Naive B cell (primary cell): ENCODE results near the gene KDR. TPM values are rescaled to one million over a fixed set of nuclear protein-coding genes. Genes with fewer than 3 reads are reported as not detected.

Experiments used
- ATAC-seq, 2 donors: fragments of 150-1000 bp; cut with Tn5 transposase; 2 replicates each; pipeline ENCODE4 v1.10.0; 2021; ENCODE audit warnings: low read depth in 2 of 2, mild to moderate bottlenecking in 2 of 2, moderate library complexity in 2 of 2
- DNase-seq: peaks from one replicate; pipeline ENCODE4 v3.0.0; 2022
- H3K27ac Mint-ChIP-seq, 6 donors: one replicate each; pipeline ENCODE4 v1.8.0; 2020 to 2022; ENCODE audit warnings: mild to moderate bottlenecking in 6 of 6, mixed read lengths in 6 of 6, moderate library complexity in 5 of 6, inconsistent platforms in 2 of 6
- H3K27me3 Mint-ChIP-seq, 3 donors: one replicate each; pipeline ENCODE4 v1.8.0; 2021 to 2022; ENCODE audit warnings: mixed read lengths in 3 of 3, mild to moderate bottlenecking in 1 of 3
- H3K36me3 Mint-ChIP-seq, 2 donors: one replicate each; pipeline ENCODE4 v1.8.0; 2020 to 2022; ENCODE audit warnings: mixed read lengths in 2 of 2, inconsistent platforms in 1 of 2, mild to moderate bottlenecking in 1 of 2
- H3K4me1 Mint-ChIP-seq, 3 donors: one replicate each; pipeline ENCODE4 v1.8.0; 2020 to 2022; ENCODE audit warnings: mixed read lengths in 3 of 3, inconsistent platforms in 1 of 3, mild to moderate bottlenecking in 1 of 3, moderate library complexity in 1 of 3
- H3K4me3 Mint-ChIP-seq, 8 donors: one replicate each; pipeline ENCODE4 v1.8.0; 2020 to 2022; ENCODE audit warnings: mild to moderate bottlenecking in 8 of 8, mixed read lengths in 8 of 8, moderate library complexity in 8 of 8, inconsistent platforms in 2 of 8
- H3K9me3 Mint-ChIP-seq, 7 donors: one replicate each; pipeline ENCODE4 v1.8.0; 2020 to 2022; ENCODE audit warnings: mixed read lengths in 7 of 7, mild to moderate bottlenecking in 5 of 7, inconsistent platforms in 2 of 7, moderate library complexity in 1 of 7
- polyA plus RNA-seq, 6 donors: library from polyadenylated mRNA; unstranded; fragments of 300-500 nt; fragmentation: Illumina TruSeq; gene quantifications; one replicate each; pipeline ENCODE4 v1.2.3, GENCODE V29; 2021; ENCODE audit warnings: low read depth in 6 of 6

The KDR gene
- polyA plus RNA-seq, 6 donors from 2014 or later: not detected

- DNase-seq: no peak
- H3K27ac Mint-ChIP-seq: no peak overlapping the region
These were observed 7.9 kb downstream of the KDR start for GRCh38 chr4:55117511-55117910.

GRCh38 chr4:55116450-55116849 is 8.9 kb downstream of the KDR start:
- Mint-ChIP-seq H3K4me1 (no peaks in the 10 kb centered on the region), H3K27me3 (peaks cover 0 to 8% (median 0%) of the 10 kb centered on the region in 3 donors), H3K27ac (no peak overlapping the region), H3K4me3 (no peak overlapping the region), H3K36me3 (no peaks in the 10 kb centered on the region), H3K9me3 (peaks cover 0 to 5% (median 0%) of the 10 kb centered on the region in 7 donors)
- no peak for ATAC-seq
- no peak for DNase-seq

More at GRCh38 chr4:55117511-55117910, 7.9 kb downstream of the KDR start:
- no peak overlapping the region for H3K4me3 Mint-ChIP-seq
- ATAC-seq: no peak
- peaks cover 0 to 15% (median 0%) of the 10 kb centered on the region in 3 donors for H3K27me3 Mint-ChIP-seq
- H3K9me3 Mint-ChIP-seq: peaks cover 0 to 5% (median 0%) of the 10 kb centered on the region in 7 donors
- no peaks in the 10 kb centered on the region for H3K4me1 Mint-ChIP-seq
- H3K36me3 Mint-ChIP-seq: no peaks in the 10 kb centered on the region

- no peak overlapping the region for H3K4me3 Mint-ChIP-seq
- H3K27me3 Mint-ChIP-seq: no peaks in the 10 kb centered on the region
- ATAC-seq: no peak
- peaks cover 0 to 5% (median 0%) of the 10 kb centered on the region in 7 donors for H3K9me3 Mint-ChIP-seq
- H3K4me1 Mint-ChIP-seq: no peaks in the 10 kb centered on the region
- no peak overlapping the region for H3K27ac Mint-ChIP-seq
- no peak for DNase-seq
- H3K36me3 Mint-ChIP-seq: no peaks in the 10 kb centered on the region
These were observed 13.8 kb downstream of the KDR start for GRCh38 chr4:55111601-55112000.

GRCh38 chr4:55110131-55110530 is 15.3 kb downstream of the KDR start:
- no peak for ATAC-seq
- Mint-ChIP-seq H3K9me3 (peaks cover 0 to 4% (median 0%) of the 10 kb centered on the region in 7 donors), H3K27ac (no peak overlapping the region), H3K4me3 (no peak overlapping the region), H3K27me3 (no peaks in the 10 kb centered on the region), H3K4me1 (no peaks in the 10 kb centered on the region), H3K36me3 (no peaks in the 10 kb centered on the region)
- no peak for DNase-seq

- Mint-ChIP-seq H3K36me3 (no peaks in the 10 kb centered on the region), H3K4me3 (no peak overlapping the region), H3K27me3 (peaks cover 0 to 4% (median 0%) of the 10 kb centered on the region in 3 donors), H3K4me1 (no peaks in the 10 kb centered on the region), H3K9me3 (peaks cover 0 to 3% (median 0%) of the 10 kb centered on the region in 7 donors), H3K27ac (peak overlapping the region in 1 of 6 donors; percentile 10)
- ATAC-seq (no peak), DNase-seq (no peak)
These were observed 18.3 kb downstream of the KDR start for GRCh38 chr4:55107054-55107453.

- Mint-ChIP-seq H3K27me3 (peaks cover 0 to 4% (median 0%) of the 10 kb centered on the region in 3 donors), H3K36me3 (no peaks in the 10 kb centered on the region), H3K9me3 (peaks cover 0 to 3% (median 0%) of the 10 kb centered on the region in 7 donors), H3K4me1 (no peaks in the 10 kb centered on the region), H3K4me3 (no peak overlapping the region), H3K27ac (no peak overlapping the region)
- DNase-seq (no peak), ATAC-seq (no peak)
These were observed 22.2 kb downstream of the KDR start for GRCh38 chr4:55103224-55103623.

- no peak overlapping the region for H3K27ac Mint-ChIP-seq
- peaks cover 0 to 4% (median 0%) of the 10 kb centered on the region in 3 donors for H3K27me3 Mint-ChIP-seq
- H3K4me3 Mint-ChIP-seq: no peak overlapping the region
These were observed 25.6 kb downstream of the KDR start for GRCh38 chr4:55099816-55100215.

GRCh38 chr4:55098456-55099204 is 26.8 kb downstream of the KDR start:
- ATAC-seq (no peak), DNase-seq (no peak)
- no peaks in the 10 kb centered on the region for H3K36me3 Mint-ChIP-seq
- H3K27me3 Mint-ChIP-seq: no peaks in the 10 kb centered on the region
- no peaks in the 10 kb centered on the region for H3K9me3 Mint-ChIP-seq
- H3K27ac Mint-ChIP-seq: no peak overlapping the region
- no peaks in the 10 kb centered on the region for H3K4me1 Mint-ChIP-seq
- no peak overlapping the region for H3K4me3 Mint-ChIP-seq

More at GRCh38 chr4:55099816-55100215, 25.6 kb downstream of the KDR start:
- no peaks in the 10 kb centered on the region for H3K9me3 Mint-ChIP-seq
- no peaks in the 10 kb centered on the region for H3K4me1 Mint-ChIP-seq
- ATAC-seq (no peak), DNase-seq (no peak)
- H3K36me3 Mint-ChIP-seq: no peaks in the 10 kb centered on the region

GRCh38 chr4:55096619-55097018 is 28.8 kb downstream of the KDR start:
- Mint-ChIP-seq H3K27ac (no peak overlapping the region), H3K36me3 (no peaks in the 10 kb centered on the region), H3K4me1 (no peaks in the 10 kb centered on the region)

GRCh38 chr4:55096045-55096444 is 29.4 kb downstream of the KDR start:
- DNase-seq (no peak), ATAC-seq (no peak)
- peaks cover 0 to 4% (median 0%) of the 10 kb centered on the region in 7 donors for H3K9me3 Mint-ChIP-seq
- no peaks in the 10 kb centered on the region for H3K27me3 Mint-ChIP-seq
- H3K4me3 Mint-ChIP-seq: no peak overlapping the region
- no peak overlapping the region for H3K27ac Mint-ChIP-seq
- no peaks in the 10 kb centered on the region for H3K36me3 Mint-ChIP-seq
- no peaks in the 10 kb centered on the region for H3K4me1 Mint-ChIP-seq

More at GRCh38 chr4:55096619-55097018, 28.8 kb downstream of the KDR start:
- no peak for DNase-seq
- no peaks in the 10 kb centered on the region for H3K27me3 Mint-ChIP-seq
- H3K4me3 Mint-ChIP-seq: no peak overlapping the region
- ATAC-seq: no peak
- peaks cover 0 to 4% (median 0%) of the 10 kb centered on the region in 7 donors for H3K9me3 Mint-ChIP-seq

- DNase-seq: no peak
- no peak overlapping the region for H3K4me3 Mint-ChIP-seq
- no peak overlapping the region for H3K27ac Mint-ChIP-seq
- no peak for ATAC-seq
- no peaks in the 10 kb centered on the region for H3K36me3 Mint-ChIP-seq
- peaks cover 0 to 4% (median 0%) of the 10 kb centered on the region in 7 donors for H3K9me3 Mint-ChIP-seq
- no peaks in the 10 kb centered on the region for H3K27me3 Mint-ChIP-seq
- H3K4me1 Mint-ChIP-seq: no peaks in the 10 kb centered on the region
These were observed 32.9 kb downstream of the KDR start for GRCh38 chr4:55092504-55092903.

GRCh38 chr4:55089916-55090315 is 35.5 kb downstream of the KDR start:
- no peak overlapping the region for H3K4me3 Mint-ChIP-seq

GRCh38 chr4:55087913-55088260 is 37.5 kb downstream of the KDR start:
- no peak overlapping the region for H3K4me3 Mint-ChIP-seq
- H3K4me1 Mint-ChIP-seq: no peaks in the 10 kb centered on the region
- ATAC-seq (no peak), DNase-seq (no peak)
- no peaks in the 10 kb centered on the region for H3K36me3 Mint-ChIP-seq
- peaks cover 0 to 4% (median 0%) of the 10 kb centered on the region in 7 donors for H3K9me3 Mint-ChIP-seq
- H3K27me3 Mint-ChIP-seq: no peaks in the 10 kb centered on the region
- peak overlapping the region in 1 of 6 donors; percentile 1 for H3K27ac Mint-ChIP-seq

More at GRCh38 chr4:55089916-55090315, 35.5 kb downstream of the KDR start:
- H3K27me3 Mint-ChIP-seq: no peaks in the 10 kb centered on the region
- ATAC-seq (no peak), DNase-seq (no peak)
- peaks cover 0 to 4% (median 0%) of the 10 kb centered on the region in 7 donors for H3K9me3 Mint-ChIP-seq
- H3K27ac Mint-ChIP-seq: no peak overlapping the region
- no peaks in the 10 kb centered on the region for H3K4me1 Mint-ChIP-seq
- H3K36me3 Mint-ChIP-seq: no peaks in the 10 kb centered on the region
